HG03095 (cell line): ENCODE results near the gene RHOT2.

Experiments
- ATAC-seq: cut with Tn5 transposase; IDR thresholded peaks from one replicate; pipeline ENCODE4 v1.9.1; 2021; ENCODE audit warnings: moderate library complexity; ENCODE audit not compliant: unreplicated experiment

The RHOT2 gene

GRCh38 chr16:632486-633335 is 35.2 kb upstream of the RHOT2 start:
- ATAC-seq: no peak

GRCh38 chr16:633336-634050 is 34.4 kb upstream of the RHOT2 start:
- ATAC-seq: no peak

GRCh38 chr16:634051-634670 is 33.8 kb upstream of the RHOT2 start:
- ATAC-seq: no peak

- ATAC-seq: no peak
Measured at GRCh38 chr16:634996-635395, 32.9 kb upstream of the RHOT2 start.

GRCh38 chr16:635573-636205 is 32.2 kb upstream of the RHOT2 start:
- ATAC-seq: no peak

- peak; percentile 61 for ATAC-seq
Measured at GRCh38 chr16:636206-637080, 31.5 kb upstream of the RHOT2 start, which contains the start of gene METTL26. Gene METTL26 (minus strand): TSS chr16:636305. CDS start chr16:636290, 15 bp downstream.

GRCh38 chr16:637081-638018 is 30.6 kb upstream of the RHOT2 start:
- no peak for ATAC-seq

GRCh38 chr16:638034-638543 is 29.8 kb upstream of the RHOT2 start:
- no peak for ATAC-seq

GRCh38 chr16:638836-639235 is 29.1 kb upstream of the RHOT2 start:
- no peak for ATAC-seq

- ATAC-seq: no peak
Measured at GRCh38 chr16:640614-641013, 27.3 kb upstream of the RHOT2 start.

- peak; percentile 43 for ATAC-seq
Measured at GRCh38 chr16:641326-642188, 26.4 kb upstream of the RHOT2 start, which contains the start of gene MCRIP2. Gene MCRIP2 (plus strand): TSS chr16:641828. CDS start chr16:641992, 164 bp downstream.

GRCh38 chr16:642189-643049 is 25.5 kb upstream of the RHOT2 start:
- ATAC-seq: peak; percentile 17

- ATAC-seq: no peak
Measured at GRCh38 chr16:643050-643368, 24.9 kb upstream of the RHOT2 start.

- no peak for ATAC-seq
Measured at GRCh38 chr16:644556-644955, 23.4 kb upstream of the RHOT2 start.

GRCh38 chr16:645852-646678 is 21.9 kb upstream of the RHOT2 start:
- ATAC-seq: no peak

GRCh38 chr16:646679-647172 is 21.2 kb upstream of the RHOT2 start:
- no peak for ATAC-seq
